Transverse colon (tissue), 4 donors: ENCODE results near the gene CTSA.
A peak's percentile ranks its signal among the peaks of the same experiment; 100 is the strongest.

ENCODE experiments used
- CTCF ChIP-seq, 5 experiments: fragments of 200-600 bp in 3 of 5; fragments of 450-650 bp in 2 of 5; sonication (generic) in 3 of 5; IDR thresholded peaks; 1 replicate in 2 of 5; 2 replicates in 3 of 5; pipeline ENCODE4 v1.5.1; 2016 to 2017; ENCODE audit warnings: antibody characterized with exemption in 5 of 5, inconsistent platforms in 3 of 5, mild to moderate bottlenecking in 2 of 5, moderate library complexity in 1 of 5
- POLR2A ChIP-seq: fragments of 450-650 bp; IDR thresholded peaks from one replicate; pipeline ENCODE4 v1.6.1; 2016; ENCODE audit warnings: antibody characterized with exemption, mild to moderate bottlenecking, moderate library complexity
- POLR2AphosphoS5 ChIP-seq, 3 donors: sonication (generic); formaldehyde crosslinking; IDR thresholded peaks; one replicate each; pipeline ENCODE4 v1.6.1; 2016; ENCODE audit warnings: antibody characterized with exemption in 3 of 3

GRCh38 chr20:45911486-45912343 is 20.6 kb downstream of the CTSA start, which contains the start of gene PLTP:
- TF ChIP-seq POLR2A (peak; percentile 63), CTCF (IDR thresholded peaks at IDR 0.05) (no peak), POLR2AphosphoS5 (IDR thresholded peaks at IDR 0.05) (peak; percentile 62 to 72 (median 64))
